Hematopoietic multipotent progenitor cell treated with erythropoietin and hydrocortisone succinate and interleukin-3 and kit ligand, for 6 days (in vitro differentiated cells): Measurements from ENCODE around the gene FOXD4.
A peak's percentile ranks its signal among the peaks of the same experiment; 100 is the strongest.
"Not testable (repeated sequence)": the region's sequence is repeated elsewhere in the genome, so short reads cannot be mapped to it uniquely, and the experiment has no call there.

Source experiments
- DNase-seq: peaks from one replicate; pipeline ENCODE4 v3.0.0-alpha.2; 2015

Gene FOXD4

GRCh38 chr9:117995-118467 lies at the start of gene FOXD4:
Gene FOXD4, minus strand, starts transcription at chr9:118417. Its CDS starts 298 bp downstream, at chr9:118119.
- DNase-seq = peak; percentile 14

DNA sequence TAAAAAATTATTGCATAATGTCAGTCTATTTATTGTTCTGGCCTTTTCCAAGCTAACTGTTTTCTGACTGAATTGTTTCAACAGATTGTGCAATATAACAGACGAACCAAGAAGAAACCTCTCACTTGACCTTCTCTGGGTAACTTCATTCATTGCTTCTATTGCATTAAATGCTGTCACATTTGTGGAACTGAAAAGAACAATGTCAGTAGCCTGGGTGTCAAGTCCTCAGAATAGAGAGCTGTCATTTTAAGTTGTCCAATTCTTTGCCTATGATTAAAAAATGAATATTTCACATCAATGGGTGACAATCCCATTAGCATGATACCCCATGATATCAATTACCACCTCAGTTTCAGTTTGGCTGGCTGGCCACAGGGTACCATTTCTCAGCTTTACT lies 41.7 kb upstream of the FOXD4 start:
- DNase-seq = not testable (repeated sequence)

DNA sequence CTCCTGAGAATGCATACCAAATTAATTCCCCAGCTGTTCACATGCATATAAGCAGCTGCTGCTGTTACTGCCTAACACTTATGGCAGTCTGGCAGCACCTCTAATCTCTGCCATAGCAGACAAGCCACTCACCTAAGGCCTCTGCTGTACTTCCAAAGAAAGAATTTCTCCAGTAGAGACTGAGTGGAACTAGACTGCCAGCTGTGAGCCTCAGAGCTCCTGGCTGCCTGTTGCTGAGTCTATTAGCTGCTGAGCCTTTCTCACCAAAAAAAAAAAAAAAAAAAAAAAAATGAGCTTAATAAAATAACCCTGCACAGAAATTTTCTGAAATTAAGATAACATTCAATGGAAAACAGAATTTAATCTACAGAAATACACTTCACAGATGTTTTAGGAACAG lies 33.0 kb upstream of the FOXD4 start:
- not testable (repeated sequence) for DNase-seq

- not testable (repeated sequence) for DNase-seq
Measured at GRCh38 chr9:139880-140279, 21.7 kb upstream of the FOXD4 start.

DNA sequence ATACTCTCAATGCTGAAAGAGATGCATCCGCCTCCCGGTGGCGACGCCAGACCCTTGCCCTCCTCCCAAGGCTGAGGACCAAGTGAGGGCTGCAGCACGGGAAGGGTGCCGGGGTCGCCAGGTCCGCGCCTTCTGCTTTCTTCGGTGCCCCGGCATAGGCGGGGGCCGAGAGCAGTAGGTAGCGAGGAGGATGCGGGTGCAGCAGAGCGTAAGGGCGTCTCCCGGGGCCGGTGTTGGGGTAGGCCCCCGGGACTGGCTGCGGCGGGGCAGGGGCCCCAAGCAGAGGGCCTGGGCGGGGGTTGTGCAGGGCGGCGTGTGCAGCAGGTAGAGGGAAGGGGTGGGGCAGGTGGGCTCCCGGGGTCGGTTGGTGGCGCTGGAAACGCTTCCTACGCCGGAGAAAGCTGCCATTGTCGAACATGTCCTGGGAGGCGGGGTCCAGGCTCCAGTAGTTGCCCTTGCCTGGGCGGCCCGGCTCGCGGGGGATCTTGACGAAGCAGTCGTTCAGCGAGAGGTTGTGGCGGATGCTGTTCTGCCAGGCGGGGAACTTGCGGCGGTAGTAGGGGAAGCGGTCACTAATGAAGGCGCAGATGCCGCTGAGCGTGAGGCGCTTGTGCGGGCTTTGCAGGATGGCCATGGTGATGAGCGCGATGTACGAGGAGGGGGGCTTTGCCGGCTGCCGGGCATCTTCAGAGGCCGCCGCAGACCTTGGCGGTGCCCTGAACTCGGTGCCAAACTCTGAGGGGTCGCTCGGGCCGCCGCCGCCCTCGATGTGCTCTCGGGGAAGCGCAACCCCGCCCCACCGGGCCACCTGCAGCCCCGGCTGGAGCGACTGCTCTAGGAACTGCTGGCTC lies 848 bp downstream of the FOXD4 start:
- DNase-seq = peak; percentile 18

DNA sequence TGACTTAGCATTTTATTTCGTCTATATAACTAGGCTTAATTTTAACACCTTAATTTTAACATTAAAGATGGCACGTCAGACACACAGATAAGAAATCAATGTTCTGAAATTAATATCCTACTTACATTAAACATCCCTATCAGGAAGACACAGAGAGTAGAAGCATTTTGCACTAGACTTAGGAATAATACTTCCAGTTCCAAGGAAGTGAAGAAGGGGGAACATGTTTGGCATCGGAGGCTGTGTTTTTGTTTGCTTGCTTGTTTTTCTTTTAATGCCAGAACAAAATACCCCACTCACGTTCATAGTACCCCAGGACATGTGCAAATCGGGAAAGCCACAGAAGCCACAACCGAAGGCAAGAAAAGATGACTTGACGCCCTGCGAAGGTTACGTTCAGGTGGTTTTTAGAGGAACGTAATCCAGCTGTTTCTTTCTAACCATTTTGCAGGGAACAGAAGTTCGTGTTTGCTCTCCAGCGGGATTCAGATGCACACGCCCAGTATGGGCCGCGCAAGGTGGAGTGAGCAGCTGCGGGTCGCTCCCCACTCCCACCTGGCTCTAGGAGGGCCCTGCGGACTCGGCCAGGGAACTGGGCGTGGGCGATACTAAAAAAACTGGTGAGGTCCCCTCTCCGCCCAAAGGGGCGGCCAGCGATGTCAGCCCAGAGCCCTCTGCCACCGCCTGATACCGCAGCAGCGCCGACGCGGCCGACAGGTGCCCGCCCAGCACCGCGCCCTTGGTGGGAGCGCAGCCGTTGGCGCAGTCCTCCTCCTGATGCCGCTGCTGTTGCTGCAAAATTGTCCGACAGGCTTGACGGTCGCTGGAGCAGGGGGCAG lies 1.8 kb downstream of the FOXD4 start:
- DNase-seq = peak; percentile 54

DNA sequence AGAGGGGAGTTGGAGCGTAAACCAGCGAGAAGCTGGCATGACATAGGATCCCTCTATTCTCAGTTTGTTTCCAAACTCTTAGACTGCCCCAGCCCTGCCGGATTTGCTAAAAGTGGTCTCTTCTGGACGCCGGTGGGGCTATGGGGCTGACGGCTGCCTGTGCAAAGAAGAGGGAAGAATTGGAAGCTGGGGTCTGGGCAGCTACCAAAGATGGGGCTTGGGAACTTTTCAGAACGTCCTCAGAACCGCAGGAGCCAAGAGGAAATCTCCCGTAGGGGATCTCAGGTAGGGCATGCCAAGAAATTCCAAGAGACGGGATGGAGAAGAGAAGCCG lies 3.1 kb downstream of the FOXD4 start:
- DNase-seq = peak; percentile 17

DNA sequence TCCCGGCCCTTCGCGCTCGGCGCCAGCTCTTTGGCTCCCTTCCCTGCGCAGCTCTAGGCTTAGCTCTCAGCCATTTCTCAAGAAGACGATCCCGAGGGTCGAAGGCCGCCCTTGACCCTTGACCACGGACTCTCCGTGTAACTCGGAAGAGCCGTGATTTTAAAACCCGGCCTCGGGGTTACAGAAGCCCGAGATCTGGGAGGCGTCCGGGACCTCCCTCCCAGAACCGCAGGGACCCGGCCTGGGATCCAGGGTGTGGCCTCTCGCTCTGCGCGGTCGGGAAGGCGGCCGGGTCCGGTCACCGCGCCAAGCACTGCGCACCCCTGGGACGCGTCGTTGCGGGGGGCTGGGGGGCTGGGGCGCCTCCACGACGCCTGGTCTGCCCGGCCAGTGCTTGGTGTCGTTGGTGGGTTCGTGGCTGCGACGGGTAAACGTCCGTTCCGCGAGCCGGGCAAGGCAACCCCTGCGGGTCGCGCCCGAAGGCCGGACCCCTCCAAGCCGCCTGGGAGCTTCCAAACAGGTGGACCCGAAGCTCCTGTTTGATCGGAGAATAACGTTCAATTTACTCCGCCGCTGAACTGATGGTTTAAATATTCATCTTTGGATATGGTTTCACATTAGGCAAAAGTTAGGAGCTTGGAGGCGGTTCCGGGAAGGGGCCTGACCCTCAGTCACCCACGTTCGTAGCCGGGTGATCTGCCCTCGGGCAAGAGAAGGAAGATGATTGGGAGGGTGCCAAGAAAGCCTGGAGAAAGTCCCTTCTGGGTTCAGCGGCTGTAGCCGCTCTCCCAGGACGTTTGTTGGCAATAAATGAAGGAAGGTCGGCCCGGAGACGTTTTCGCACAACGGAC lies 3.7 kb downstream of the FOXD4 start:
- DNase-seq = peak; percentile 39

DNA sequence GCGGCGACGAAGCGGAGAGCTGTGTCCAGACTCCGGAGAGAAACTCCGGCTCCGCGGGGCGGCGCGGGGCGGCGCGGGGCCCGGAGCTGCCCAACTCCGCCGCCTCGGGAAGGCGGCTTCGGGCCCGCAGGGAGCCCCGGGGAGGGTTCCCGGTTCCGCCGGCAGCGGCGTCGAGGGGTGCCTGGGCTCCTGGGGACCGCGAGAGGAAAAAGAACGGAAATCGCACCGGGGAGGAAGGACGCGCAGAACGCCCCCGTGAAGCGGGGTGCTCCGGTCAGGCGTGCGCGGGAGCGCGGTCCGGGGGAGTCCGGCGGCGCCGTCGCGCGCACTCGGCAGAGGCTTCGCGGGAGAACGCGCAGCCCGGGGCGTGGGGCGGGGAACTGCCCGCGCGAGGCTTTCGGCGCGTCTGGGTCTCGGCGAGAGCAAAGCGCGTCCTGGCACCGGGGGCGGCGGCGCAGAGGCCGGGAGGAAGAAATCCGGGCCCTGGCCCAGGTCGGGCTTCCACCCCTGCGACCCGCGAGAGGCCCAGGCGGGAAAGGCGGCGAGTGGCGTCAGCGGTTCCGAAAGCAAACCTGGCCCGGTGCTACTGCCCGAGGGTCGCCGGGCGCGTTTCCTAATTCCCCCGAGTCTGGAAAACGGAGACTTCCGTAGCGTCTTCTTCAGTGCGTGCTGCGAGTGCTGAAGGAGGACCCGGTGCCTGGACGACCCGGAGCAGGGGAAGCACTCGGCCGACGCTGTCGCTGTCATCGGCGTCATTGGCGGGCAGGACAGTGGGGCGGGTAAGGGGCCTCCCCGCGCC lies 4.5 kb downstream of the FOXD4 start:
- DNase-seq = peak; percentile 16

DNA sequence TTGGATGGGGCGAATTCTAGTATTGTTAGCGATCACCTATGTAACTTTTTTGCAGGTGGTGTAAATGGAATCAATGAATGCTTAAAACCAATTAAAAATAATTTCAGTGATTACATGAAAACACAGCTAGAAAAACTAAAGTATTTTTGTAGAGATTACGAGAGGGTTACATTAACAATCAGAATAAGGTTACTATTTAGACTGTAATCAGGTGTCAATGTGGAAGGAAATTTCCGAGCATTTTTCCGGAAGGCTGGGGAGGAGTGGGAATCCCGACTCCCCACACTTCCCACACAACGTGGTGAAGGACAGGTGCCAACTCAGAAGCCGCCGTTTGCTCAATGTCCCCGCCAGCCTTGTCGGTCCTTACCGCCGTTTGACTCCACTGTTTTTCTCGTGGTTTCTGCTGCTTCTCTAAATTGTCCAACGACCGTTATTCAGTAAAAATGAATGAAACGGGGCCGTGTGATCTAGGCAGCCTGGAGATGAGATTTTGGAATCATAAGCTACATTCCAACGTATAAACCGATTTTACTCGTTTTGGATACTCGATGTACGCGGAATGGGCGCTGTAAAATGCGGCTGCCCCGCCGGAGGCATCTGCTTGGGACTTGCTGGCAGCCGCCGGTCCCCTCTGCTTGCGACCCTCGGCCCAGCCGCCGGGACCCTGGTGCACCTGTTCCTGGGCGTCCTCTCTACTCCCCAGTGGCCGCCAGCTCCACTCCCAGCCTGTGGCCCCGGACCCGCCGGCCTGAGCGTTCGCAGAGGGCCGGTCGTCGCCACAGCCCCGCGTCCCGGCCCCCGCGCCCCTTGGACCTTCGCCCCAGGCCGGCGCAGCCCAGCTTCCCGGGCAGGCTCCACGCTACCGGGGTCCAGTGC lies 5.4 kb downstream of the FOXD4 start:
- peak; percentile 43 for DNase-seq

- DNase-seq = not testable (repeated sequence)
Measured at GRCh38 chr9:110672-111071, 7.5 kb downstream of the FOXD4 start.

GRCh38 chr9:109540-109939 lies 8.7 kb downstream of the FOXD4 start:
- DNase-seq = not testable (repeated sequence)

- DNase-seq = not testable (repeated sequence)
Measured at GRCh38 chr9:108742-109495, 9.3 kb downstream of the FOXD4 start.

- DNase-seq = not testable (repeated sequence)
Measured at GRCh38 chr9:105991-106390, 12.2 kb downstream of the FOXD4 start.

DNA sequence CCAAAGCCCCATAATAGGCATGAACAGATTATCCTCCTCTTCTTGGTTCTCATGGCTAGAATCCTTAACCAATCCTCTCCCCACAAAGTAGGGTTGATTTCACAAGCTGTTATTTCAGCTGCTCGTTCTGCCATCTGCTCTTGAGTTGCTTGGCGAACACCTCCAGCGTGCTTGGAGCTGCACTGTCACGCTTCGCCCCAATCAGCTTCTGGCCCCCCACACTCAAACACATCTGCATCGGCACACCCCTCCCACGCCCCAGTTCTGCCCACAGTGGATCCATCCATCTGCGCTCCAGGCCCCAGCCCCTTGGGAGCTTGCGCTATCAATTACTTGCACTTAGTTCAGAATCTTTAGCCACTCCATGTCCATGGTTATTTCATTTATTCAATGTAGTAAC lies 17.8 kb downstream of the FOXD4 start:
- not testable (repeated sequence) for DNase-seq

GRCh38 chr9:99867-100266 lies 18.4 kb downstream of the FOXD4 start:
- not testable (repeated sequence) for DNase-seq

DNA sequence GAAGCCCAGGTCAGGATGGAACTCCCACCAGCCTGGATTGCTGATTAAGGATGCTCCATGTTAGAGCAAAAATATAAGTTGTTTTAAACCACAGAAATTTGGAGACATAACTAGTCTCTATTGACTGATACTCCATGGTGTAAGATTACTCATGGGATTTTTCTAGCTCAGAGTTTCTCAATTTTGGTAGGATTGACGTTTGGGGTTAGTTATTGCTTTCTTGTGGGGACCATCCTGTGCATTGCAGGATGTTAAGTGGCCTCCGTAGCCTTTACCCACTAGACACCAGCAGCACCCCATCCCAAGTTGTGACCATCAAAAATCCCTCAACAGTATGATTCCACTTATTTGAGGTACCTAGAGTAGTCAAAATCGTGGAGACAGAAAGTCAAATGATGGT lies 19.4 kb downstream of the FOXD4 start:
- DNase-seq = not testable (repeated sequence)

DNA sequence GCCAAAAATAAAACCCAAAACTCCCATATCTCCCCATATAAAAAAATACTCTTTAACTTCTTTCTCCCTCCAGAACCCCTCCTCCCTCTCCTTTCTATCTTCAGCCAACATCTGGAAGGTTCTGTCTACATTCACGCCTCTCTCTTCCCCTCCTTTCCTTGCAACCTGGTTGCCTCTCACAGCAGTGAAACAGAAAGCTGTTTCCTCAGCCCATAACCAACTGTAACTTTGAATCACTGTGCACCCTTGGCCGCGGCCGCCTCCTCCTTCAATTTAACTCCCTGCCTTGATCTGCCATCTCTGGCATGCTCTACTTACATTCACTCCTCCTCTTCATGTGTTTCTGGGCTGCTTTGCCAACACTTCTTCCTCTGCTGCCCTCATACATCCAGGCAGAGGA lies 23.2 kb downstream of the FOXD4 start:
- peak; percentile 46 for DNase-seq

- DNase-seq = peak; percentile 31
Measured at GRCh38 chr9:94323-94722, 23.9 kb downstream of the FOXD4 start.

DNA sequence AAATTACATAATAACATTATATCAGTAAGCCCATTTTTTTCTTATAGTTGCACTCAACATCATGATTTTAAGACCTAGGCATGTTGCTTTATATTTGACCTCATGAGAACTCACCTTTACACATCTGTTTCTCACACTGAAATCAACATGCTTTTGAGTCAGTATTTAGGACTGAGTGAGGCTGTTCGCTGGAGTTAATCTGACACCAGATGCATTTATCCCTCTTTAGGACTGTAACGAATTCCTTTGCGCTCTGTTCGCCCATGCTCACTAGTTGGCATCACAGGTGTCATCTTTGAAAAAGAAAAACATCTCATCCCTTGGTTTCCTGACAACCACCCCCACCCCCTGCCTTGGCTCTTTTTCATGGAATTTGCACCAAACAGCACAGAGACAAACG lies 24.3 kb downstream of the FOXD4 start:
- DNase-seq = not testable (repeated sequence)
